Sigmoid colon (tissue), 7 donors: Measurements from ENCODE around the gene SETBP1. TPM values are rescaled to one million over a fixed set of nuclear protein-coding genes. Genes with fewer than 3 reads are reported as not detected.

ENCODE experiments used
- DNase-seq: peaks from one replicate; pipeline ENCODE4 v3.0.0-alpha.2; 2019
- H3K27ac ChIP-seq, 4 donors: fragments of 200-600 bp; sonication (generic); one replicate each; pipeline ENCODE4 v1.5.1; 2016 to 2019; ENCODE audit warnings: mild to moderate bottlenecking in 1 of 4
- H3K27me3 ChIP-seq, 3 donors: fragments of 200-600 bp; sonication (generic); one replicate each; pipeline ENCODE4 v1.5.1; 2019; ENCODE audit warnings: mild to moderate bottlenecking in 1 of 3
- H3K36me3 ChIP-seq, 4 donors: fragments of 200-600 bp; sonication (generic); one replicate each; pipeline ENCODE4 v1.5.1; 2016 to 2019
- H3K4me1 ChIP-seq, 4 donors: fragments of 200-600 bp; sonication (generic); one replicate each; pipeline ENCODE4 v1.5.1; 2017 to 2019
- H3K4me3 ChIP-seq, 4 donors: fragments of 200-600 bp; sonication (generic); one replicate each; pipeline ENCODE4 v1.5.1; 2017 to 2019; ENCODE audit warnings: mild to moderate bottlenecking in 2 of 4, moderate library complexity in 1 of 4
- H3K9me3 ChIP-seq, 4 donors: fragments of 200-600 bp in 3 of 4; sonication (generic) in 3 of 4; one replicate each; pipeline versions ENCODE4 v1.5.1 to v1.6.1; 2013 to 2019
- EP300 ChIP-seq, 4 donors: sonication (generic); formaldehyde crosslinking; IDR thresholded peaks; one replicate each; pipeline ENCODE4 v1.6.1; 2017; ENCODE audit warnings: antibody characterized with exemption in 4 of 4
- POLR2A ChIP-seq, 2 donors: fragments of 450-650 bp; IDR thresholded peaks; one replicate each; pipeline ENCODE4 v1.6.1; 2016; ENCODE audit warnings: antibody characterized with exemption in 2 of 2, mild to moderate bottlenecking in 2 of 2, moderate library complexity in 2 of 2
- POLR2AphosphoS5 ChIP-seq, 4 donors: sonication (generic); formaldehyde crosslinking; IDR thresholded peaks; one replicate each; pipeline ENCODE4 v1.6.1; 2017; ENCODE audit warnings: antibody characterized with exemption in 4 of 4
- WGBS, 2 donors: extraction: QIAGEN DNeasy Blood & Tissue Kit; methylation state at CpG; one replicate each; pipeline ENCODE4 v1.1.7; 2013; 5-methylcytosine and 5-hydroxymethylcytosine counted together
- intact Hi-C: fragments of 100-400 bp; cut with DNase I; formaldehyde crosslinking; loops from one replicate; pipeline ENCODE4 v1.15.1; 2023
- polyA plus RNA-seq, 3 donors: library from polyadenylated mRNA; stranded (reverse); fragments of 200-250 nt; gene quantifications; one replicate each; pipeline ENCODE4 v1.2.3, GENCODE V29; 2013
- total RNA-seq, 4 donors: library from RNA; depleted of rRNA; stranded (reverse); fragments of >200 nt; gene quantifications; one replicate each; pipeline ENCODE4 v1.1.0, GENCODE V29; 2016
- TF ChIP-seq, protein P1 (sequence below), 4 experiments: fragments of 450-650 bp in 3 of 4; fragments of 200-600 bp in 1 of 4; IDR thresholded peaks; one replicate each; pipeline ENCODE4 v1.5.1; 2016 to 2019; ENCODE audit warnings: antibody characterized with exemption in 4 of 4, mild to moderate bottlenecking in 3 of 4, moderate library complexity in 2 of 4
- donor health status: healthy with polysubstance abuse.
- donor health status: Bipolar disorder and iron deficiency.
- donor health status: healthy.

SETBP1 gene
- total and polyA plus RNA-seq, 7 donors, result 0.69 to 100 (median 67.9) TPM

DNA sequence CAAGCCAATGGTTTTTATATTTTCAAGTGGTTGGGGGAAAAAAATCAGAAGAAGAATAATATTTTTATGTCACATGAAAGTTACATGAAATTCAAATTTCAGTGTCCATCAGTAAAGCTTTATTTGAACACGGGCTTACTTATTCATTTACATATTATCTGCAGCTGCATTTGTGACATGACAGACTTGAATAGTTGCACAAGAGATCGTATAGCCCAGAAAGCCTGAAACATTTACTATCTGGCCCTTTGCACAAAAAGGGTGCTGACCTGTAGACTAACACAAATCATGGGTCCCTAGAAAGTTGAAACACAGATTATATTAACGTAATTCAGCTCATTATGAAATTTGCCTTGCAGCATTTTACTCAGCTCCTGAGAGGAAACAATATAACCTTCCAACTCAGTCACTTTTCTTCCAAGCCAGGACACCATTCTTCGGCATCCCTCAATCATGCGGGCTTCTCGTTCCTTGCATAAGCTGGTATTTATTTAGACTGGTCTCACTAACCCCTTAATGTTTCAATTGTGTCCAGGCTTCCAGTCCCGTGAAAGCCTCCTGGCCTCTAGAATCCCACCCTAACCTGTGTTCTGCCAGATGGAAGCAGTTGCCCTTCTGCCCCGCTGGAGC lies 402.7 kb downstream of the SETBP1 start:
- 89 to 94% methylated on average over 8 of the region's 8 CpGs for WGBS, 2 donors
- H3K27me3 ChIP-seq, result no peaks in the 10 kb centered on the region
- no peaks in the 10 kb centered on the region for H3K4me1 ChIP-seq
- no peak overlapping the region for H3K27ac ChIP-seq
- intact Hi-C loops, result no loop called here
- H3K36me3 ChIP-seq, result no peaks in the 10 kb centered on the region
- TF ChIP-seq EP300 (IDR thresholded peaks at IDR 0.05) (no peak), POLR2AphosphoS5 (IDR thresholded peaks at IDR 0.05) (no peak)
- H3K9me3 ChIP-seq, result no peaks in the 10 kb centered on the region
- no peak overlapping the region for H3K4me3 ChIP-seq
- DNase-seq, result no peak

GRCh38 chr18:45084206-45084605 lies 403.5 kb downstream of the SETBP1 start:
- intact Hi-C loops, result no loop called here
- H3K9me3 ChIP-seq, result no peaks in the 10 kb centered on the region
- no peaks in the 10 kb centered on the region for H3K36me3 ChIP-seq
- H3K27ac ChIP-seq, result no peak overlapping the region
- H3K4me3 ChIP-seq, result no peak overlapping the region
- H3K27me3 ChIP-seq, result no peaks in the 10 kb centered on the region
- peak; percentile 77 for DNase-seq
- no peaks in the 10 kb centered on the region for H3K4me1 ChIP-seq
- WGBS, 2 donors, result 65 to 86% methylated on average over 13 of the region's 13 CpGs
- no peak for TF ChIP-seq POLR2A (IDR thresholded peaks at IDR 0.05)
- TF ChIP-seq, protein P1, sequence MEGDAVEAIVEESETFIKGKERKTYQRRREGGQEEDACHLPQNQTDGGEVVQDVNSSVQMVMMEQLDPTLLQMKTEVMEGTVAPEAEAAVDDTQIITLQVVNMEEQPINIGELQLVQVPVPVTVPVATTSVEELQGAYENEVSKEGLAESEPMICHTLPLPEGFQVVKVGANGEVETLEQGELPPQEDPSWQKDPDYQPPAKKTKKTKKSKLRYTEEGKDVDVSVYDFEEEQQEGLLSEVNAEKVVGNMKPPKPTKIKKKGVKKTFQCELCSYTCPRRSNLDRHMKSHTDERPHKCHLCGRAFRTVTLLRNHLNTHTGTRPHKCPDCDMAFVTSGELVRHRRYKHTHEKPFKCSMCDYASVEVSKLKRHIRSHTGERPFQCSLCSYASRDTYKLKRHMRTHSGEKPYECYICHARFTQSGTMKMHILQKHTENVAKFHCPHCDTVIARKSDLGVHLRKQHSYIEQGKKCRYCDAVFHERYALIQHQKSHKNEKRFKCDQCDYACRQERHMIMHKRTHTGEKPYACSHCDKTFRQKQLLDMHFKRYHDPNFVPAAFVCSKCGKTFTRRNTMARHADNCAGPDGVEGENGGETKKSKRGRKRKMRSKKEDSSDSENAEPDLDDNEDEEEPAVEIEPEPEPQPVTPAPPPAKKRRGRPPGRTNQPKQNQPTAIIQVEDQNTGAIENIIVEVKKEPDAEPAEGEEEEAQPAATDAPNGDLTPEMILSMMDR (IDR thresholded peaks at IDR 0.05), result no peak
- peak in 1 of 4 donors; percentile 77 for TF ChIP-seq EP300 (IDR thresholded peaks at IDR 0.05)
- TF ChIP-seq POLR2AphosphoS5 (IDR thresholded peaks at IDR 0.05), result peak in 3 of 4 donors; percentile 12 to 57 (median 29)

DNA sequence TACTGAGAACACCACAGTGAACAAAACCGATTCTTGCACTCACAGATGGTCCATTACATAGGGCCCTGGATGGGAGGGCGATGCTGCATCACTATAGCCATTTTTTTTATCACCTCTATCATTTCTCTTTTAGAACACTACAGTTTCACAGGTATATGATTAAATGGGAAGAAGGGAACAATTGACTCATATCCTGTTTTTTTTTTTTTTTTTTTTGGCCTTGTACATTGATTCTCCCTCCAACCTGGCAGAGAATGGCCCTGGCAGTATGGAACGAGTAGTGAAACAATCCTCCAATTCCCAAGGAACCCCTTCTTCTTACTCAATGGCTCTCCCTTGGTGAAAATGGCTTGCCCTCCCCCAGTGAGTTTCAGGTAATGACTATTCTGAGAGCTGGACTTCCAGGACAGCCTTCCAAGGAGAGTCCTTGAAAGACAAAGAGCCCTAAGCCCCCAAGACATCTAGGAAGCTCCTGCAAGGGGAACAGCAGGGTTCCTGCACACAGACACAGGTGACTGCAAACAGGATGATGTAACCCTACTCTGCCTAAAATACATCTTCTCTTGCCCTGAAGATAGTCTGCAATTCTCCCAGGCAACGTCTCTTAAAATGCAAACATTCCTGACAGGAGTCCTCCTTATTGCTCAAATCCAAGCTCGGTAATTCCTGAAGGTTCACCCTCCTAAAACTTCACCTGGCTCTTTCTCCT lies 405.4 kb downstream of the SETBP1 start:
- intact Hi-C loops, result no loop called here
- TF ChIP-seq EP300 (IDR thresholded peaks at IDR 0.05) (no peak), POLR2AphosphoS5 (IDR thresholded peaks at IDR 0.05) (no peak), POLR2A (IDR thresholded peaks at IDR 0.05) (no peak)
- TF ChIP-seq, protein P1 (IDR thresholded peaks at IDR 0.05), result no peak
- whole genome bisulfite sequencing, 2 donors, result 84 to 87% methylated on average over 5 of the region's 5 CpGs
- Histone ChIP-seq H3K27me3 (no peaks in the 10 kb centered on the region), H3K36me3 (no peaks in the 10 kb centered on the region), H3K9me3 (no peaks in the 10 kb centered on the region), H3K4me1 (peaks cover 0 to 6% (median 4%) of the 10 kb centered on the region in 4 donors), H3K27ac (no peak overlapping the region), H3K4me3 (no peak overlapping the region)
- DNase-seq, result no peak

GRCh38 chr18:45086777-45087176 lies 406.1 kb downstream of the SETBP1 start:
- DNase-seq, result no peak
- Histone ChIP-seq H3K4me1 (peaks cover 0 to 7% (median 6%) of the 10 kb centered on the region in 4 donors), H3K36me3 (no peaks in the 10 kb centered on the region), H3K27ac (no peak overlapping the region), H3K27me3 (no peaks in the 10 kb centered on the region), H3K4me3 (no peak overlapping the region), H3K9me3 (no peaks in the 10 kb centered on the region)
- intact Hi-C loops, result no loop called here
- TF ChIP-seq POLR2A (IDR thresholded peaks at IDR 0.05) (no peak), EP300 (IDR thresholded peaks at IDR 0.05) (no peak), POLR2AphosphoS5 (IDR thresholded peaks at IDR 0.05) (no peak)
- TF ChIP-seq, protein P1 (IDR thresholded peaks at IDR 0.05), result no peak
- 89% methylated on average over 3 of the region's 3 CpGs for WGBS, 2 donors

DNA sequence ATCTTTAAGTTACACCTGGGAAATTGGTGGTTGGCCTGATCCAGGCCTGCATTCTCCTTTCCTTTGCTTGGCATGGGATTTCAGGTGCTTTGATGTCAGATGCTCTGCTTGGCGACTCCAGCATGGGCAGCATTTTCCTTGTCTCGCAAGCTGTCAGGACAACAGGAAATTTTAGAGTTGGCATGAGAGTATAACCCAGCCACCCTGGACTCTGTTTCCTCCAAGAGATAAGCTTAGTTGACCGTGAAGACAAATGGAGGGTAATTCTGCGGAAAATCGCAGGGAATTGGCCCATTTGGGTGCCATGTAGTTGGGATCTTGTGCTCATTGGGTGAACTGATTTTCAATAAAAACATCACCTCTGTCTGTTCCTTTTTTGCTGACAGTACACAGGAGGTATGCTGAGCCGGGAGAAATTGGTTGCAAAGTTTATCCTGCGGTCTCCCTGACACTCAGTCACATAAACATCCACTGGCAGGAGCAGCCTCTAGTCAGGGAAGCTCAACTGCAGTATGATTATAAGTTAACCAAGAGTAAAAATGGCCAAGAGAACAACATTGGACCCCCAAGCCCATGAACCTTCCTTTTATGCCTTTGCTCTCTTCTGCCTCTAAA lies 409.9 kb downstream of the SETBP1 start:
- peak in 1 of 4 donors; percentile 52 for TF ChIP-seq POLR2AphosphoS5 (IDR thresholded peaks at IDR 0.05)
- no peak for TF ChIP-seq POLR2A (IDR thresholded peaks at IDR 0.05)
- WGBS, 2 donors, result 94 to 95% methylated on average over 7 of the region's 7 CpGs
- Histone ChIP-seq H3K36me3 (no peaks in the 10 kb centered on the region), H3K4me3 (no peak overlapping the region), H3K27me3 (no peaks in the 10 kb centered on the region), H3K4me1 (peaks cover 0 to 7% (median 6%) of the 10 kb centered on the region in 4 donors), H3K27ac (peak overlapping the region in 2 of 4 donors; percentile 7 to 29), H3K9me3 (no peaks in the 10 kb centered on the region)
- intact Hi-C loops, result no loop called here
- DNase-seq, result no peak
